LNCaP clone FGC (cell line): ENCODE results near the gene FAM135A.
"Not testable (repeated sequence)": the region's sequence is repeated elsewhere in the genome, so short reads cannot be mapped to it uniquely, and the experiment has no call there.

Experiments
- DNase-seq: peaks from one replicate; pipeline ENCODE4 v3.0.0-alpha.2; 2011; ENCODE audit warnings: low read depth
- H3K4me3 ChIP-seq: 2 replicates; pipeline ENCODE4 v1.5.1; 2011; ENCODE audit warnings: mild to moderate bottlenecking, low read depth, low read length, control low read depth
- TF ChIP-seq, protein P1 (sequence below): IDR thresholded peaks from 2 replicates; pipeline ENCODE4 v1.5.1; 2012; ENCODE audit warnings: mild to moderate bottlenecking; ENCODE audit not compliant: control insufficient read depth, insufficient read depth; ENCODE audit errors: extremely low read depth

The FAM135A gene

DNA sequence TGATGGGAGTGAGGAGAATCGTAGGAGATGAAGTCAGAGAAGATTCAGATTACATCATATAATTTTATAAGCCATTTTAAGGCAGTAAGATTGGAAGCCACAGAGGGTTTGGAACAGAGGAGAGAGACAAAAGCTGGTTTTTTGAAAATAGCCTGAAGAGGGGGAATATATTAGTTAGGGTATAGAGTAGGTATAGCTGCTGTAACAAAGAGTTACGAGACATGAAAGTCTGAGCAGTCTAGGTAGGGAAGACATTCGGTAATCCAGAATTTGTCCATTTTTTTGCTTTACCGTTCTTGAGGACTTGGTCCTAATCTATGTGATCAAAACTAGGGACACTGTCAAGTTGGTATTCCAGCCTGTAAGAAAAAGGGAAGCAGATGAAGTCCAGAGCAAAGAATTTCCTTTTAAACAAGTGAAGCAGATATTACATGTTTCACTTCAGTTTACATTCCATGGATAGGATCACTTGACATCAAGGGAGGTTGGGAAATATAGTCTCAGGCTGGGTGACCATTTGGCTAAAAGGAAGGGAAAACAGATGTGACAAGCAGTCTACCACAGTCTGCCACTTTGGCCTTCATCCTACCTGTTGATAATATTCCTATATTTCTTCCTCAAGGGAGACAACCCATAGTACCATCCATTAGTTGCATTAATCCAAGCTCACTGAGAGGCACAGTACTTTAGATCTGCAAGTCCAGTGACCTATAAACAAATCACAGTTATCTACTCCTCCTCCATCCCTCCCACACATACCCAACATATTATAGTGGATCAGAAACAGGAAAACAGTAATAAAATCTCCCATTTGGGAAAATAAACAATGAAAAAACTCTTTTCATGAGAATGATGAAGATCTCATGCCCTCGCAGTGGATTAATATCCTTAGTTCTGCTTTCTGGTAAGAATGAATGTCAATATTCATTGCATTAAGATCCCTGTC is 10.2 kb downstream of the FAM135A start:
- DNase-seq: no peak
- TF ChIP-seq, protein P1, sequence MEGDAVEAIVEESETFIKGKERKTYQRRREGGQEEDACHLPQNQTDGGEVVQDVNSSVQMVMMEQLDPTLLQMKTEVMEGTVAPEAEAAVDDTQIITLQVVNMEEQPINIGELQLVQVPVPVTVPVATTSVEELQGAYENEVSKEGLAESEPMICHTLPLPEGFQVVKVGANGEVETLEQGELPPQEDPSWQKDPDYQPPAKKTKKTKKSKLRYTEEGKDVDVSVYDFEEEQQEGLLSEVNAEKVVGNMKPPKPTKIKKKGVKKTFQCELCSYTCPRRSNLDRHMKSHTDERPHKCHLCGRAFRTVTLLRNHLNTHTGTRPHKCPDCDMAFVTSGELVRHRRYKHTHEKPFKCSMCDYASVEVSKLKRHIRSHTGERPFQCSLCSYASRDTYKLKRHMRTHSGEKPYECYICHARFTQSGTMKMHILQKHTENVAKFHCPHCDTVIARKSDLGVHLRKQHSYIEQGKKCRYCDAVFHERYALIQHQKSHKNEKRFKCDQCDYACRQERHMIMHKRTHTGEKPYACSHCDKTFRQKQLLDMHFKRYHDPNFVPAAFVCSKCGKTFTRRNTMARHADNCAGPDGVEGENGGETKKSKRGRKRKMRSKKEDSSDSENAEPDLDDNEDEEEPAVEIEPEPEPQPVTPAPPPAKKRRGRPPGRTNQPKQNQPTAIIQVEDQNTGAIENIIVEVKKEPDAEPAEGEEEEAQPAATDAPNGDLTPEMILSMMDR: no peak
- H3K4me3 ChIP-seq: no peak overlapping the region

DNA sequence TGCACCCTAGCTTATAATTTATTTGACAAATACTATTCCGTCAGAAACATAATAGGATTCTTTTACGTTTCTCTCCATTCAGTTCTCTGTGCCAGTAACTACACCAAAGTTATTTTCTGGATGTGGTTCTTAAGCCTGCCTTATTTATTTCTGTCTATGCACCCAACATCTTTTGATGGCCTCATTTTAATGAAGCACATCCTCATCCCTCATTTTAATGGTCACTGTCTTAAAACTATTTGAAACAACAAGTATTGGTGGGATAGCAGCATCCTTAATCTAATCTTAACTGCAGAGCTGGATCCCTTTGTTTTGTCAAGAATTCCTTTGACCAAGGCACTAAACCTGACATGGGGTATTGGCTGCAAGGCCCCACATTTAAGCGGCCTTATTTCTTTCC is 11.0 kb downstream of the FAM135A start:
- TF ChIP-seq, protein P1: no peak
- no peak overlapping the region for H3K4me3 ChIP-seq
- DNase-seq: no peak

DNA sequence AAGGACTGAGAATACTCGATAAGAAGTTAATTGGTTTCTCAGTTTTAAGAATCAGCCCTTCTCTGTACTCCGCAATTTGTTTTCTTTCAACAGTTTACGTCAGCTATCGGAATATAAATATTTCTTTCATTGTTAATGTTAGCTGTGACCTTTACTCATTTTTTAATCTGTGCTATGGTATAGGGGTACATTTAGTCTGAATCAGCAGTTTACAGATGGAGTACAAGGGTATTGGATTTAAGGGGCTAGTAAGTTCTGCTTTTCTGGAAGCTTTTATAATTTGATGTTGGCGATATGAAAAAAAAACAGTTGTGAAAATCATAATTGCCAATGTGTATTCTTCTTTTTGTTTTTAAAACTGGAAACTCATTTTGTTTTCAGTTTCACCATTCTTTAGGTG is 23.0 kb downstream of the FAM135A start:
- H3K4me3 ChIP-seq: no peak overlapping the region
- TF ChIP-seq, protein P1: no peak
- DNase-seq: no peak

DNA sequence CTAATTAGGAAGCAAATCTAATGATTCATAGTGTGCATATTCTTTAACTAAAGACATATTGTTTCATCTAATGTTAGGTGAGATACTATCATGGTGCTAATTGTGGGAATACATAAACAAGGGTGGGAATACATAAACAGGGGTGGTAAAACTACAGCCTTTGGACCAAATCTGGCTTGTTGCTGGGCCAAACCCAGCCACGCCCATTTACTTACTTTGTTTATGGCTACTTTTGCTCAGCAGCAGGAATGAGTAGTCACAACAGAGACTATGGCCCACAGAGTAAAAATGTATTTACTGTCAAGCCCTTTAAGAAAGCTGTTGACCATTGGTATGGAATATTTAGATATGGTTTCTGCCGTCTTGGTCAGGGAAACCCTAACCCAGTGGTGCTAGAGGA is 31.7 kb downstream of the FAM135A start:
- DNase-seq: no peak
- H3K4me3 ChIP-seq: no peak overlapping the region
- TF ChIP-seq, protein P1: no peak

DNA sequence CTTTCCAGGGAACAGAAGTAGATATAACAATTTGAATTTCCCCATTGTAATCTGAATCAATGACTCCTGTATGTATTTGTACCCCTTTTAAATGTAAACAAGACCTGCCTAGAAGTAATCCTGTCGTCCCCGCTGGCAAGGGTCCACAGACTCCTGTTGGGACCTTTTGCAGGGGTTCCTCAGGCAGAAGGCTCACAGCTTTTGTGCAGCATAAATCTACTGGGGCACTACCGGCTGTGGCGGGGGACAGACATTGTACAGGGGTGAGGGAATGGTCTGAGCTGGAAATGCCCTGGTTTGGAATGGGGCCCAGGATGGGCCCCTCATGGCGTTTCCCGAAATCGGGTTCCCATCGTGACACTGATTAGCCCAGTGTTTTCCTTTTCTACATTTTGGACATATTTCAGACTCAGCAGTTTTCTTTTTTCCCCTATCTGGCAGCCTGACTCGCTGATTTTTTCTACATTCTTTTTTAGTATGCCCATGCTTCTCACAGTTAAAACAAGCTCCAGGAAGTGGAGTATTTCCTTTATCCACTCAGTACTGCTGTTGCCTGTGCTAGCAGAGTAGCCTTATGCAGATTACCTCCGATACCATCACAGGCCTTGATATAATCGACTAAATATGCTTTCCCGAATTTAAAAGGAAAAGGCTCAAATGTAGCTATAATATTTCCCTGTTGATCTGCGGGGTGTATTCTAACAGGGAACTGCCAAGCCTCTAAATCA is 34.2 kb downstream of the FAM135A start:
- not testable (repeated sequence) for H3K4me3 ChIP-seq, DNase-seq

DNA sequence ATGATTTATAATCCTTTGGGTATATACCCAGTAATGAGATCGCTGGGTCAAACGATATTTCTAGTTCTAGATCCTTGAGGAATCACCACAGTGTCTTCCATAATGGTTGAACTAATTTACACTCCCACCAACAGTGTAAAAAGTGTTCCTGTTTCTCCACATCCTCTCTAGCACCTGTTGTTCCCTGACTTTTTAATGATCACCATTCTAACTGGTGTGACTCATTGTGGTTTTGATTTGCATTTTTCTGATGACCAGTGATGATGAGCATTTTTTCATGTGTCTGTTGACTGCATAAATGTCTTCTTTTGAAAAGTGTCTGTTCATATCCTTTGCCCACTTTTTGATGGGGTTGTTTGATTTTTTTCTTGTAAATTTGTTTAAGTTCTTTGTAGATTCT is 40.6 kb downstream of the FAM135A start:
- H3K4me3 ChIP-seq, DNase-seq: not testable (repeated sequence)

DNA sequence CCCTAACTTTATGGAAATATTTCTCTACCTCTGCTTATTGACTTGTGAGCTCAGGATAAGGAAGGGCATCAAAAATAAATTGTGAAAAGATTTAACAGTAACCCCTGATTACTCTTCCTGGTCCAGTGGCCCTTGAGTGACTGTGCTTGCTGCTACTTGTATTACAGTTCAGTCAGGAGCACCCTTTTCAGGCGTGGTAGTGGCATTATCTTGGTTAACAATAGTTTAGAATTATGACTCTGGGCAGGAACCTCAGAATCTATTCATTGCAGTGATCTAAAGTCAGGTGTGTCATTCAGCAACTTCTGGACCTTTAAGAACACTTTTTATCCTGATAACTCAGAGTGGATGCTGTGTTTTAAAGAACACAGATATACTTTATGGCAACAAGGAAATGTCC is 43.4 kb downstream of the FAM135A start:
- TF ChIP-seq, protein P1: no peak
- no peak for DNase-seq
- no peak overlapping the region for H3K4me3 ChIP-seq
